Neutrophil (primary cell): ENCODE data around the gene TMEM143.

Experiments used
- H3K27ac ChIP-seq: fragments of 200-600 bp; sonication (generic); 2 replicates; pipeline ENCODE4 v1.5.1; 2016; ENCODE audit warnings: mild to moderate bottlenecking, moderate library complexity
- H3K27me3 ChIP-seq: fragments of 200-600 bp; sonication (generic); 2 replicates; pipeline ENCODE4 v1.6.0; 2016; ENCODE audit warnings: mild to moderate bottlenecking
- H3K36me3 ChIP-seq: fragments of 200-600 bp; sonication (generic); 2 replicates; pipeline ENCODE4 v1.5.1; 2017
- H3K4me1 ChIP-seq, 2 experiments: fragments of 200-600 bp in 1 of 2; sonication (generic) in 1 of 2; 1 replicate in 1 of 2; 2 replicates in 1 of 2; pipeline versions ENCODE4 v1.5.1 to v1.6.1; 2013 to 2016; ENCODE audit warnings: low read depth in 1 of 2, low read length in 1 of 2, mild to moderate bottlenecking in 1 of 2, moderate library complexity in 1 of 2; ENCODE audit not compliant: control insufficient read depth in 1 of 2, insufficient read depth in 1 of 2
- H3K4me3 ChIP-seq, 2 experiments: fragments of 200-600 bp in 1 of 2; sonication (generic) in 1 of 2; 1 replicate in 1 of 2; 2 replicates in 1 of 2; pipeline ENCODE4 v1.5.1; 2013 to 2016; ENCODE audit warnings: low read depth in 1 of 2, low read length in 1 of 2, mild to moderate bottlenecking in 1 of 2, moderate library complexity in 1 of 2
- H3K9me3 ChIP-seq: fragments of 200-600 bp; sonication (generic); 2 replicates; pipeline ENCODE4 v1.5.1; 2016
- CTCF ChIP-seq: fragments of 200-600 bp; sonication (generic); IDR thresholded peaks from 2 replicates; pipeline ENCODE4 v1.5.1; 2016; ENCODE audit warnings: antibody characterized with exemption

Gene TMEM143

GRCh38 chr19:48363810-48364597 lies at the start of gene TMEM143, which contains the start of gene SYNGR4:
Gene TMEM143, minus strand, starts transcription at chr19:48363940. Its CDS starts 20 bp downstream, at chr19:48363920.
Gene SYNGR4, plus strand, starts transcription at chr19:48364367. Its CDS starts 1,476 bp downstream, at chr19:48365843.
- Histone ChIP-seq H3K4me3 (peak within 1 kb of the TSS; percentile 79 to 85), H3K36me3 (no peaks in the 10 kb centered on the region), H3K9me3 (no peaks in the 10 kb centered on the region), H3K27me3 (no peaks in the 10 kb centered on the region), H3K27ac (peak within 1 kb of the TSS; percentile 89), H3K4me1 (peaks cover 18 to 19% of the 10 kb centered on the region in 2 experiments)
- peak; percentile 50 for TF ChIP-seq CTCF

GRCh38 chr19:48405850-48406249 lies 42.1 kb upstream of the TMEM143 start:
- no peak overlapping the region for H3K27ac ChIP-seq
- H3K4me1 ChIP-seq, result no peaks in the 10 kb centered on the region
- no peak overlapping the region for H3K4me3 ChIP-seq
- H3K9me3 ChIP-seq, result no peaks in the 10 kb centered on the region
- TF ChIP-seq CTCF, result no peak
- no peaks in the 10 kb centered on the region for H3K36me3 ChIP-seq
- peaks cover 7% of the 10 kb centered on the region for H3K27me3 ChIP-seq

GRCh38 chr19:48405010-48405659 lies 41.4 kb upstream of the TMEM143 start:
- Histone ChIP-seq H3K4me3 (no peak overlapping the region), H3K4me1 (no peaks in the 10 kb centered on the region), H3K27ac (no peak overlapping the region), H3K27me3 (peaks cover 7% of the 10 kb centered on the region), H3K36me3 (no peaks in the 10 kb centered on the region), H3K9me3 (no peaks in the 10 kb centered on the region)
- TF ChIP-seq CTCF, result no peak

GRCh38 chr19:48403606-48404005 lies 39.9 kb upstream of the TMEM143 start:
- no peak overlapping the region for H3K27ac ChIP-seq
- no peak for TF ChIP-seq CTCF
- H3K27me3 ChIP-seq, result peaks cover 20% of the 10 kb centered on the region
- peaks cover 0 to 2% of the 10 kb centered on the region in 2 experiments for H3K4me1 ChIP-seq
- H3K9me3 ChIP-seq, result no peaks in the 10 kb centered on the region
- no peak overlapping the region for H3K4me3 ChIP-seq
- H3K36me3 ChIP-seq, result no peaks in the 10 kb centered on the region

- Histone ChIP-seq H3K36me3 (no peaks in the 10 kb centered on the region), H3K4me3 (no peak overlapping the region), H3K4me1 (peaks cover 13 to 14% of the 10 kb centered on the region in 2 experiments), H3K9me3 (no peaks in the 10 kb centered on the region), H3K27me3 (peaks cover 37% of the 10 kb centered on the region), H3K27ac (no peak overlapping the region)
- no peak for TF ChIP-seq CTCF
Observed at GRCh38 chr19:48401287-48401686, 37.5 kb upstream of the TMEM143 start.
